Hepatocyte (in vitro differentiated cells): ENCODE data around the gene JARID2. TPM values are rescaled to one million over a fixed set of nuclear protein-coding genes. Genes with fewer than 3 reads are reported as not detected.

Source experiments
- DNase-seq: peaks from one replicate; pipeline ENCODE4 v3.0.0-alpha.2; 2016; ENCODE audit warnings: low spot score
- H2AFZ ChIP-seq: fragments of 200-600 bp; sonication (generic); 2 replicates; pipeline ENCODE4 v1.6.0; 2016; ENCODE audit warnings: antibody characterized with exemption, mild to moderate bottlenecking
- H3K27ac ChIP-seq: fragments of 200-600 bp; sonication (generic); 2 replicates; pipeline ENCODE4 v1.5.1; 2016; ENCODE audit warnings: mild to moderate bottlenecking
- H3K27me3 ChIP-seq: fragments of 200-600 bp; sonication (generic); 2 replicates; pipeline ENCODE4 v1.6.1; 2016
- H3K36me3 ChIP-seq: fragments of 200-600 bp; sonication (generic); replicated peaks from 2 replicates; pipeline ENCODE4 v1.5.1; 2016; ENCODE audit warnings: low read depth; ENCODE audit not compliant: insufficient read depth
- H3K4me1 ChIP-seq: fragments of 200-600 bp; sonication (generic); 2 replicates; pipeline ENCODE4 v1.5.1; 2016; ENCODE audit warnings: mild to moderate bottlenecking, moderate library complexity; ENCODE audit not compliant: insufficient read depth
- H3K4me2 ChIP-seq: fragments of 200-600 bp; sonication (generic); 2 replicates; pipeline ENCODE4 v1.6.0; 2016
- H3K4me3 ChIP-seq: fragments of 200-600 bp; sonication (generic); 2 replicates; pipeline ENCODE4 v1.5.1; 2016; ENCODE audit warnings: mild to moderate bottlenecking
- H3K79me2 ChIP-seq: fragments of 200-600 bp; sonication (generic); 2 replicates; pipeline ENCODE4 v1.6.0; 2017; ENCODE audit warnings: mild to moderate bottlenecking
- H3K9me2 ChIP-seq: fragments of 200-600 bp; sonication (generic); replicated peaks from 2 replicates; pipeline ENCODE4 v1.6.0; 2017; ENCODE audit warnings: mild to moderate bottlenecking; ENCODE audit not compliant: insufficient read depth
- H3K9me3 ChIP-seq: fragments of 200-600 bp; sonication (generic); 2 replicates; pipeline ENCODE4 v1.5.1; 2016; ENCODE audit warnings: low read depth, mild to moderate bottlenecking
- H4K20me1 ChIP-seq: fragments of 200-600 bp; sonication (generic); 2 replicates; pipeline ENCODE4 v1.6.0; 2016; ENCODE audit warnings: mild to moderate bottlenecking; ENCODE audit not compliant: insufficient read depth, poor library complexity, severe bottlenecking
- CTCF ChIP-seq: fragments of 200-600 bp; sonication (generic); IDR thresholded peaks from 2 replicates; pipeline ENCODE4 v1.5.1; 2016; ENCODE audit warnings: antibody characterized with exemption, mild to moderate bottlenecking; ENCODE audit not compliant: poor library complexity
- EZH2 ChIP-seq: fragments of 200-600 bp; sonication (generic); IDR thresholded peaks from 2 replicates; pipeline ENCODE4 v1.6.1; 2016; ENCODE audit warnings: antibody characterized with exemption, mild to moderate bottlenecking, borderline replicate concordance
- EZH2phosphoT487 ChIP-seq: fragments of 200-600 bp; sonication (generic); IDR thresholded peaks from one replicate; pipeline ENCODE4 v1.6.1; 2018; ENCODE audit warnings: antibody characterized with exemption, mild to moderate bottlenecking, low read depth, moderate library complexity; ENCODE audit not compliant: unreplicated experiment, severe bottlenecking
- WGBS: methylation state at CpG from one replicate; pipeline ENCODE4 v1.1.6; 2016; ENCODE audit warnings: low lambda C conversion rate; ENCODE audit errors: missing lambda C conversion rate; 5-methylcytosine and 5-hydroxymethylcytosine counted together
- polyA plus RNA-seq: library from polyadenylated mRNA; unstranded; fragments of >200 nt; fragmentation: Nextera tagmentation; extraction: Ambion mirVana; gene quantifications from 2 replicates; pipeline ENCODE4 v1.2.1, GENCODE V29; 2016
- total RNA-seq: library from RNA; depleted of rRNA; stranded (reverse); fragments of >200 nt; gene quantifications from 2 replicates; pipeline ENCODE4 v1.2.3, GENCODE V29; 2014

Gene JARID2
- total and polyA plus RNA-seq, 2 experiments from 2014 or later = 4.6 to 11.6 TPM

GRCh38 chr6:15304337-15305042, 58.6 kb downstream of the JARID2 start:
- H3K79me2 ChIP-seq = peaks cover 84% of the 10 kb centered on the region
- peak overlapping the region; percentile 66 for H3K4me2 ChIP-seq
- H3K9me2 ChIP-seq = no peaks in the 10 kb centered on the region
- H3K27me3 ChIP-seq = no peaks in the 10 kb centered on the region
- no peak for DNase-seq
- H3K4me1 ChIP-seq = peaks cover 39% of the 10 kb centered on the region
- no peak overlapping the region for H2AFZ ChIP-seq
- 42% methylated on average over 4 of the region's 4 CpGs for WGBS
- peaks cover 37% of the 10 kb centered on the region for H4K20me1 ChIP-seq
- H3K9me3 ChIP-seq = no peaks in the 10 kb centered on the region
- H3K36me3 ChIP-seq = no peaks in the 10 kb centered on the region
- peak overlapping the region; percentile 53 for H3K27ac ChIP-seq
- TF ChIP-seq EZH2 = no peak
- TF ChIP-seq CTCF = no peak
- TF ChIP-seq EZH2phosphoT487 = no peak
- no peak overlapping the region for H3K4me3 ChIP-seq

- H3K4me3 ChIP-seq = no peak overlapping the region
- no peak for DNase-seq
- no peak overlapping the region for H3K27ac ChIP-seq
- no peaks in the 10 kb centered on the region for H3K9me3 ChIP-seq
- no peak overlapping the region for H2AFZ ChIP-seq
- H3K36me3 ChIP-seq = no peaks in the 10 kb centered on the region
- peaks cover 90% of the 10 kb centered on the region for H3K79me2 ChIP-seq
- peaks cover 30% of the 10 kb centered on the region for H4K20me1 ChIP-seq
- H3K9me2 ChIP-seq = no peaks in the 10 kb centered on the region
- peaks cover 29% of the 10 kb centered on the region for H3K4me1 ChIP-seq
- H3K4me2 ChIP-seq = no peak overlapping the region
- H3K27me3 ChIP-seq = no peaks in the 10 kb centered on the region
- TF ChIP-seq EZH2 = no peak
- TF ChIP-seq EZH2phosphoT487 = no peak
These were observed 59.6 kb downstream of the JARID2 start for GRCh38 chr6:15305496-15305895.

- no peak overlapping the region for H3K27ac ChIP-seq
- no peak for TF ChIP-seq EZH2
- TF ChIP-seq CTCF = no peak
- no peak for TF ChIP-seq EZH2phosphoT487
- H3K36me3 ChIP-seq = no peaks in the 10 kb centered on the region
- H3K4me3 ChIP-seq = no peak overlapping the region
- no peaks in the 10 kb centered on the region for H3K27me3 ChIP-seq
- no peak for DNase-seq
- no peaks in the 10 kb centered on the region for H3K9me3 ChIP-seq
- peaks cover 30% of the 10 kb centered on the region for H4K20me1 ChIP-seq
- H3K4me1 ChIP-seq = peaks cover 27% of the 10 kb centered on the region
- H2AFZ ChIP-seq = no peak overlapping the region
- WGBS = 81% methylated on average over 7 of the region's 7 CpGs
- no peak overlapping the region for H3K4me2 ChIP-seq
- peaks cover 92% of the 10 kb centered on the region for H3K79me2 ChIP-seq
- no peaks in the 10 kb centered on the region for H3K9me2 ChIP-seq
These were observed 60.0 kb downstream of the JARID2 start for GRCh38 chr6:15305909-15306308.

- whole genome bisulfite sequencing = 65% methylated on average over 5 of the region's 5 CpGs
- TF ChIP-seq EZH2phosphoT487 (no peak), CTCF (no peak), EZH2 (no peak)
- no peak overlapping the region for H3K4me2 ChIP-seq
These were observed 62.8 kb downstream of the JARID2 start for GRCh38 chr6:15308435-15309213.

More at GRCh38 chr6:15308435-15309213, 62.8 kb downstream of the JARID2 start:
- no peaks in the 10 kb centered on the region for H3K27me3 ChIP-seq
- no peaks in the 10 kb centered on the region for H3K9me2 ChIP-seq
- H4K20me1 ChIP-seq = peaks cover 22% of the 10 kb centered on the region
- DNase-seq = no peak
- no peak overlapping the region for H3K4me3 ChIP-seq
- H3K27ac ChIP-seq = no peak overlapping the region
- H3K79me2 ChIP-seq = peaks cover 91% of the 10 kb centered on the region
- no peaks in the 10 kb centered on the region for H3K36me3 ChIP-seq
- H3K9me3 ChIP-seq = no peaks in the 10 kb centered on the region
- no peak overlapping the region for H2AFZ ChIP-seq
- H3K4me1 ChIP-seq = peaks cover 20% of the 10 kb centered on the region
